A673 (cell line): ENCODE data around the gene PTGER1. TPM values are rescaled to one million over a fixed set of nuclear protein-coding genes. Genes with fewer than 3 reads are reported as not detected.

Experiments
- BruUV-seq: library from RNA; stranded (reverse); fragments of 400-500 nt; replicated peaks from 2 replicates; lab custom pipeline; 2021; lab: Mats Ljungman, UMichigan
- CTCF ChIA-PET: fragments of 300-600 bp; sonication (Branson Sonifier 250); formaldehyde crosslinking; loops from one replicate; lab custom pipeline; 2022; ENCODE audit warnings: antibody characterized with exemption; lab: Charles Lee
- POLR2A ChIA-PET: fragments of 300-600 bp; sonication (Branson Sonifier 250); formaldehyde crosslinking; loops from one replicate; lab custom pipeline; 2022; ENCODE audit warnings: antibody characterized with exemption; ENCODE audit not compliant: low non-redundant PET; lab: Charles Lee
- DNase-seq: peaks from one replicate; pipeline ENCODE4 v3.0.0-alpha.2; 2015; ENCODE audit warnings: low spot score
- H3K27ac ChIP-seq: fragments of 200-600 bp; sonication (generic); 2 replicates; pipeline ENCODE4 v1.5.1; 2016; ENCODE audit warnings: mixed run types, low read depth, mild to moderate bottlenecking, mixed read lengths, antibody characterized with exemption, low read length; ENCODE audit not compliant: poor library complexity, severe bottlenecking
- H3K27me3 ChIP-seq: fragments of 200-600 bp; sonication (generic); replicated peaks from 2 replicates; pipeline ENCODE4 v1.6.1; 2017; ENCODE audit warnings: mixed run types, low read depth, mild to moderate bottlenecking, mixed read lengths, antibody characterized with exemption, low read length; ENCODE audit not compliant: insufficient read depth, poor library complexity
- H3K36me3 ChIP-seq: fragments of 200-600 bp; sonication (generic); 2 replicates; pipeline ENCODE4 v1.6.1; 2016; ENCODE audit warnings: mixed run types, mild to moderate bottlenecking, mixed read lengths, antibody characterized with exemption, low read length; ENCODE audit not compliant: insufficient read depth, poor library complexity, severe bottlenecking
- H3K4me1 ChIP-seq: fragments of 200-600 bp; sonication (generic); 2 replicates; pipeline ENCODE4 v1.6.1; 2017; ENCODE audit warnings: mixed run types, mild to moderate bottlenecking, mixed read lengths, antibody characterized with exemption, low read length; ENCODE audit not compliant: insufficient read depth, poor library complexity, severe bottlenecking
- H3K4me3 ChIP-seq: fragments of 200-600 bp; sonication (generic); 2 replicates; pipeline ENCODE4 v1.5.1; 2016; ENCODE audit warnings: low read depth, mixed run types, mild to moderate bottlenecking, mixed read lengths, low read length; ENCODE audit not compliant: poor library complexity, severe bottlenecking
- H3K9me3 ChIP-seq: fragments of 200-600 bp; sonication (generic); 2 replicates; pipeline ENCODE4 v1.6.1; 2016; ENCODE audit warnings: mixed run types, low read depth, mild to moderate bottlenecking, mixed read lengths, antibody characterized with exemption, low read length; ENCODE audit not compliant: poor library complexity, severe bottlenecking
- CTCF ChIP-seq: fragments of 300-800, 200-600 bp; sonication (generic); conservative IDR thresholded peaks from 2 replicates; pipeline ENCODE4 v1.5.1; 2017; ENCODE audit warnings: low read depth, mild to moderate bottlenecking, antibody characterized with exemption, low read length, moderate library complexity, mixed read lengths
- EZH2 ChIP-seq: fragments of 200-600 bp; sonication (generic); IDR thresholded peaks from 2 replicates; pipeline ENCODE4 v1.6.1; 2017; ENCODE audit warnings: borderline replicate concordance, low read depth, mild to moderate bottlenecking, mixed read lengths, antibody characterized with exemption, low read length; ENCODE audit not compliant: poor library complexity, severe bottlenecking
- intact Hi-C: fragments of 100-400 bp; cut with micrococcal nuclease; formaldehyde crosslinking; loops from one replicate; pipeline ENCODE4 v1.10.0; 2022; ENCODE audit not compliant: unreplicated experiment
- total RNA-seq: library from RNA; stranded (reverse); gene quantifications from 2 replicates; pipeline ENCODE4 v1.2.3, GENCODE V29; 2021

The PTGER1 gene
- total RNA-seq, 1 experiment from 2014 or later = not detected

GRCh38 chr19:14487370-14488125, 12.4 kb upstream of the PTGER1 start:
- no peak for DNase-seq
- ChIA-PET CTCF (interaction anchor here (0.7 kb wide), 2 partner anchors 86 to 126 kb away, joined by 3 to 4 read pairs; no protein-coding TSS in a partner anchor), POLR2A (no interaction called here)
- H3K36me3 ChIP-seq = peaks cover 5% of the 10 kb centered on the region
- no peak overlapping the region for H3K27ac ChIP-seq
- TF ChIP-seq EZH2 = no peak
- TF ChIP-seq CTCF = no peak
- intact Hi-C loops = no loop called here
- no peaks in the 10 kb centered on the region for H3K27me3 ChIP-seq
- H3K4me3 ChIP-seq = no peak overlapping the region
- no peaks in the 10 kb centered on the region for H3K9me3 ChIP-seq
- BruUV-seq = no TSS peak
- no peaks in the 10 kb centered on the region for H3K4me1 ChIP-seq

GRCh38 chr19:14482172-14482941, 7.2 kb upstream of the PTGER1 start:
- no peak overlapping the region for H3K4me3 ChIP-seq
- DNase-seq = no peak
- intact Hi-C loops = loop anchor here (5.0 kb wide), 2 partner anchors 345 to 600 kb away; partner anchors contain the start of gene ASF1B
- no peak for TF ChIP-seq EZH2
- no peak for TF ChIP-seq CTCF
- ChIA-PET CTCF (interaction anchor here (0.6 kb wide), 1 partner anchor 13 kb away, joined by 4 read pairs; no protein-coding TSS in a partner anchor), POLR2A (no interaction called here)
- BruUV-seq = no TSS peak
- H3K27me3 ChIP-seq = no peaks in the 10 kb centered on the region
- peaks cover 9% of the 10 kb centered on the region for H3K4me1 ChIP-seq
- no peak overlapping the region for H3K27ac ChIP-seq
- peaks cover 12% of the 10 kb centered on the region for H3K36me3 ChIP-seq
- no peaks in the 10 kb centered on the region for H3K9me3 ChIP-seq

- Histone ChIP-seq H3K4me3 (no peak overlapping the region), H3K9me3 (no peaks in the 10 kb centered on the region), H3K27ac (no peak overlapping the region), H3K27me3 (no peaks in the 10 kb centered on the region), H3K36me3 (peaks cover 12% of the 10 kb centered on the region), H3K4me1 (peaks cover 26% of the 10 kb centered on the region)
- BruUV-seq = no TSS peak
- ChIA-PET POLR2A (no interaction called here), CTCF (interaction anchor here (0.6 to 1.3 kb wide), 2 partner anchors 9 to 24 kb away, joined by 3 to 5 read pairs; no protein-coding TSS in a partner anchor)
- intact Hi-C loops = loop anchor here (5.0 kb wide), 2 partner anchors 343 to 598 kb away; partner anchors contain the start of gene ASF1B
- no peak for DNase-seq
- TF ChIP-seq EZH2 (no peak), CTCF (no peak)
Observed at GRCh38 chr19:14480700-14481079, 5.5 kb upstream of the PTGER1 start.
